Stomach (tissue), 9 donors: ENCODE results near the gene PATL1. TPM values are rescaled to one million over a fixed set of nuclear protein-coding genes. Genes with fewer than 3 reads are reported as not detected.
"Not testable (repeated sequence)": the region's sequence is repeated elsewhere in the genome, so short reads cannot be mapped to it uniquely, and the experiment has no call there.

ENCODE experiments used
- DNase-seq, 2 donors: peaks; one replicate each; pipeline versions ENCODE4 v3.0.0 to v3.0.0-alpha.2; 2013 to 2019
- H3K27ac ChIP-seq, 5 donors: fragments of 200-600 bp in 4 of 5; sonication (generic) in 4 of 5; one replicate each; pipeline ENCODE4 v1.5.1; 2013 to 2019; ENCODE audit warnings: mild to moderate bottlenecking in 1 of 5, moderate library complexity in 1 of 5
- H3K27me3 ChIP-seq, 3 donors: fragments of 200-600 bp; sonication (generic); one replicate each; pipeline ENCODE4 v1.5.1; 2017 to 2019; ENCODE audit warnings: mixed run types in 1 of 3
- H3K36me3 ChIP-seq, 4 donors: fragments of 200-600 bp; sonication (generic); 1 replicate in 3 of 4; 2 replicates in 1 of 4; pipeline ENCODE4 v1.5.1; 2016 to 2019
- H3K4me1 ChIP-seq, 4 donors: fragments of 200-600 bp; sonication (generic); one replicate each; pipeline ENCODE4 v1.5.1; 2016 to 2019
- H3K4me3 ChIP-seq, 4 donors: fragments of 200-600 bp; sonication (generic) in 3 of 4; one replicate each; pipeline ENCODE4 v1.5.1; 2016 to 2019; ENCODE audit warnings: mild to moderate bottlenecking in 1 of 4
- H3K9me3 ChIP-seq, 4 donors: fragments of 200-600 bp; sonication (generic); one replicate each; pipeline ENCODE4 v1.5.1; 2016 to 2019
- CTCF ChIP-seq, 7 experiments: fragments of 450-650 bp in 4 of 7; fragments of 200-600 bp in 3 of 7; sonication (generic) in 3 of 7; IDR thresholded peaks; one replicate each; pipeline ENCODE4 v1.5.1; 2016 to 2019; ENCODE audit warnings: antibody characterized with exemption in 7 of 7, control low read depth in 2 of 7, mild to moderate bottlenecking in 1 of 7
- EP300 ChIP-seq: sonication (generic); formaldehyde crosslinking; IDR thresholded peaks from one replicate; pipeline ENCODE4 v1.6.1; 2017; ENCODE audit warnings: antibody characterized with exemption
- POLR2A ChIP-seq, 4 donors: fragments of 450-650 bp; IDR thresholded peaks; one replicate each; pipeline ENCODE4 v1.6.1; 2016; ENCODE audit warnings: antibody characterized with exemption in 4 of 4, control low read depth in 2 of 4, mild to moderate bottlenecking in 1 of 4, moderate library complexity in 1 of 4
- POLR2AphosphoS5 ChIP-seq, 3 donors: sonication (generic); formaldehyde crosslinking; IDR thresholded peaks; one replicate each; pipeline ENCODE4 v1.6.1; 2016; ENCODE audit warnings: antibody characterized with exemption in 3 of 3
- WGBS, 5 donors: extraction: QIAGEN DNeasy Blood & Tissue Kit in 3 of 5; methylation state at CpG; one replicate each; pipeline versions ENCODE4 v1.1.5 to v1.1.7; 2013 to 2018; 5-methylcytosine and 5-hydroxymethylcytosine counted together
- intact Hi-C: fragments of 100-400 bp; cut with DNase I; formaldehyde crosslinking; loops from one replicate; pipeline ENCODE4 v1.15.1; 2023; ENCODE audit warnings: low total_unique reads
- polyA plus RNA-seq, 3 donors: library from polyadenylated mRNA; stranded (reverse); fragments of 200-250 nt; gene quantifications; one replicate each; pipeline ENCODE4 v1.2.3, GENCODE V29; 2013
- total RNA-seq, 5 donors: library from RNA; depleted of rRNA; stranded (reverse); fragments of >200 nt; gene quantifications; one replicate each; pipeline versions ENCODE4 v1.1.0 to v1.2.3, GENCODE V29; 2014 to 2016
- donor health status: healthy with polysubstance abuse.
- donor health status: Bipolar disorder and iron deficiency.
- donor health status: healthy.

Gene PATL1
- total and polyA plus RNA-seq, 8 donors, result 7.5 to 16.7 (median 10.1) TPM

GRCh38 chr11:59698506-59698905 lies 29.7 kb upstream of the PATL1 start:
- no peaks in the 10 kb centered on the region for H3K36me3 ChIP-seq
- no peaks in the 10 kb centered on the region for H3K27me3 ChIP-seq
- H3K4me1 ChIP-seq, result no peaks in the 10 kb centered on the region
- peaks cover 0 to 2% (median under 1%) of the 10 kb centered on the region in 4 donors for H3K9me3 ChIP-seq
- DNase-seq, result no peak
- H3K4me3 ChIP-seq, result no peak overlapping the region
- intact Hi-C loops, result no loop called here
- no peak overlapping the region for H3K27ac ChIP-seq
- TF ChIP-seq POLR2A (IDR thresholded peaks at IDR 0.05) (no peak), EP300 (no peak), CTCF (IDR thresholded peaks at IDR 0.05) (no peak), POLR2AphosphoS5 (IDR thresholded peaks at IDR 0.05) (no peak)

- TF ChIP-seq CTCF (IDR thresholded peaks at IDR 0.05), result no peak
- no peak for TF ChIP-seq POLR2AphosphoS5 (IDR thresholded peaks at IDR 0.05)
- no peak for TF ChIP-seq EP300
- TF ChIP-seq POLR2A (IDR thresholded peaks at IDR 0.05), result no peak
- Histone ChIP-seq H3K4me1 (peaks cover 0 to 10% (median 0%) of the 10 kb centered on the region in 4 donors), H3K27me3 (no peaks in the 10 kb centered on the region), H3K27ac (no peak overlapping the region), H3K4me3 (no peak overlapping the region), H3K36me3 (no peaks in the 10 kb centered on the region), H3K9me3 (peaks cover 0 to 22% (median 15%) of the 10 kb centered on the region in 4 donors)
- DNase-seq, result no peak
- intact Hi-C loops, result no loop called here
Measured at GRCh38 chr11:59692915-59693314, 24.1 kb upstream of the PATL1 start.

- TF ChIP-seq EP300 (no peak), POLR2AphosphoS5 (IDR thresholded peaks at IDR 0.05) (no peak), POLR2A (IDR thresholded peaks at IDR 0.05) (no peak)
- intact Hi-C loops, result no loop called here
- peaks cover 0 to 22% (median 15%) of the 10 kb centered on the region in 4 donors for H3K9me3 ChIP-seq
- no peak overlapping the region for H3K27ac ChIP-seq
- no peak overlapping the region for H3K4me3 ChIP-seq
- H3K36me3 ChIP-seq, result no peaks in the 10 kb centered on the region
- H3K4me1 ChIP-seq, result peaks cover 0 to 12% (median 0%) of the 10 kb centered on the region in 4 donors
- H3K27me3 ChIP-seq, result no peaks in the 10 kb centered on the region
- 67 to 86% (median 74%) methylated on average over 2 of the region's 2 CpGs for WGBS, 5 donors
- no peak for DNase-seq
Measured at GRCh38 chr11:59691156-59691555, 22.3 kb upstream of the PATL1 start.

- Histone ChIP-seq H3K36me3 (no peaks in the 10 kb centered on the region), H3K27me3 (no peaks in the 10 kb centered on the region), H3K27ac (no peak overlapping the region), H3K4me3 (no peak overlapping the region), H3K4me1 (peaks cover 0 to 12% (median 0%) of the 10 kb centered on the region in 4 donors), H3K9me3 (peaks cover 0 to 26% (median 15%) of the 10 kb centered on the region in 4 donors)
- no peak for TF ChIP-seq POLR2A (IDR thresholded peaks at IDR 0.05)
- TF ChIP-seq CTCF (IDR thresholded peaks at IDR 0.05), result no peak
- no peak for TF ChIP-seq POLR2AphosphoS5 (IDR thresholded peaks at IDR 0.05)
- no peak for TF ChIP-seq EP300
- no peak for DNase-seq
- intact Hi-C loops, result no loop called here
- WGBS, 5 donors, result 74 to 89% (median 82%) methylated on average over 3 of the region's 3 CpGs
Measured at GRCh38 chr11:59689015-59689414, 20.2 kb upstream of the PATL1 start.

GRCh38 chr11:59681260-59681725 lies 12.5 kb upstream of the PATL1 start:
- WGBS, 5 donors, result 22 to 54% (median 35%) methylated on average over 7 of the region's 7 CpGs
- Histone ChIP-seq H3K4me1 (peaks cover 0 to 18% (median 7%) of the 10 kb centered on the region in 4 donors), H3K27ac (peak overlapping the region in 4 of 5 donors; percentile 38 to 52 (median 50))

More at GRCh38 chr11:59681260-59681725, 12.5 kb upstream of the PATL1 start:
- H3K27me3 ChIP-seq, H3K9me3 ChIP-seq, intact Hi-C loops, H3K36me3 ChIP-seq, H3K4me3 ChIP-seq: not testable (repeated sequence)
- peak in 1 of 2 donors; percentile 33 for DNase-seq
